T47D (cell line): Measurements from ENCODE around the gene PARVA.
"Not testable (repeated sequence)": the region's sequence is repeated elsewhere in the genome, so short reads cannot be mapped to it uniquely, and the experiment has no call there.

Experiments
- DNase-seq, 2 experiments: peaks; one replicate each; pipeline versions ENCODE4 v3.0.0 to v3.0.0-alpha.2; 2011 to 2012; ENCODE audit warnings: low read depth in 1 of 2, low spot score in 1 of 2
- JUND ChIP-seq: IDR thresholded peaks from 2 replicates; pipeline ENCODE4 v1.6.1; 2012; ENCODE audit warnings: low read depth
- in situ Hi-C: cut with HindIII; loops from 2 replicates; pipeline ENCODE4 v1.10.0; 2016; ENCODE audit warnings: low sequenced_read_pairs, low pct_unique_long_range_greater_than_20kb

PARVA gene

DNA sequence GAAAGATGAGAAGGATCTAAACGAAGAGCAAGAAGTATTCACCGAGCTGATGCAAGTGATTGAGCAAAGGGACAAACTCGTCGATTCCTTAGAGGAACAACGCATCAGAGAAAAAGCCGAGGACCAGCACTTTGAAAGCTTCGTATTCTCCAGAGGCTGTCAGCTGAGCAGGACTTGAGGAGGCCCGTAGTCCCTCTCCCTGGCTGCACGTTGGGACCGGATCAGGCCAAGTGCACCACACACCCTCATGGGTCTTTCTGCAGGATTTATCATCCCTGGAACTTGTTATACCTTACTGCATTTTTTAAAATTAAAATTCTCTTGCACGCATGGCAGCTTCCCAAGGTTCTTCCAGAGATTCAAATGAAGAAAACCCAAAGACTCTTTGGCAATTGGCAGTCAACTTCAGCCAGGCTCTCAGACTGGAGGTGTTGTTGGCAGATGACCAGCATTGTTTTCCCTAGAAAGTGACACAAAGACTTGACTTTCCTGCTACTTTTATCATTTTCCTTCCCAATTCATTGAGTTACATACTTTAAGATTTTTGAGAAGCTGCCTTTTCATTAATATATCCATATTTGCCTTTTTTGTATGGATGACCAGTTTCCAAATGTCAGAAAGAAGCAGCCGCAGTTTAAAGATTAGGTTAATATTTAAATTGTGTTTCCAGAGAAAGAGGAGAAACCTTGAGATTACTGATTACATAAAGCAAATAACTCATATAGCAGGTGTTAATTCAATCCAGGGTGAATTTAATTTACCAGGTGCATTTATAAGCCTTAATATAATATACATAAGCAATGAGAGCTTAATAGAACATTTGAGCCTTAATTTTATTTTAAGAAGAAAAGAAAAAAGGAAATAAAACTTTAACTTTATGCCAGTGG, 18.8 kb upstream of the PARVA start:
- TF ChIP-seq JUND: no peak

DNA sequence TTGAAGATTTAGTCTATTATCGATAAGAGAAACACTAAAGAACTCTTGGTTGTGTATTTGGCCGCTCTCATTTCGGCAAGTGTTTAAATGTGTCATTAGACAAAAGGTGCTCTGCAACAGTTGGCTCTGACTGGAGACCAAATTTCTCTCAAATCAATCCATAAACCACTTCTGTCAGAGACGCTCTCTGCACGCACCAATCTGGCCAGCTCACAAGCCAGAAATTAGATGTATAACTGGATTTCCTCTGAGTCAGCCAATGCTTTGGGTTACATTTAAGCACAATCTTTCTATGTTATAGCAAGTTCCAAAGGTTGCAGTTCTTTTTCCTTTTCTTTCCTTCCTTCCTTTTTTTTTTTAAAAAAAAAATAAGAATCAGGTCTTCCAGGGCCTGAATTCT, 17.6 kb upstream of the PARVA start:
- no peak for TF ChIP-seq JUND
- in situ Hi-C loops: no loop called here
- no peak for DNase-seq

More for the DNA sequence above, 18.8 kb upstream of the PARVA start:
- DNase-seq: no peak
- in situ Hi-C loops: no loop called here

DNA sequence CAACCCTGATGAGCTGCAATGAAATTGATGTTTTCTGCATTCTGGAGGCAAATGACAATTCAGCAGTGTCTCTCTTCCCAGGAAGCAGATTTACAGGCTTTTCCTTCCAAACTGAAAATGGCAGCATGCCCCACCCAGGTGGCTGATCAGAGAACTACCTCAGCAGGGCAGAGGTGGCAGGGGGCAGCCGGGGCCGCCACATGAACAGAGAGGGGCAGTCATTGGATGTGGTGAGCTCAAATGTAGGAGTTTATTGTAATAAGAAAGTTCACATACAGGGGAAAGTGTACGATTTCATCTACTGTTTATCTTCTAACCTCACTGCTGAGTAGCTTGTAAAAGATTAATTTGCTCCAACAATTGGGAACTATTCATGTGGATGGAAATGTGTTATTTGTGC, 15.7 kb upstream of the PARVA start:
- no peak for DNase-seq
- TF ChIP-seq JUND: no peak
- in situ Hi-C loops: no loop called here

DNA sequence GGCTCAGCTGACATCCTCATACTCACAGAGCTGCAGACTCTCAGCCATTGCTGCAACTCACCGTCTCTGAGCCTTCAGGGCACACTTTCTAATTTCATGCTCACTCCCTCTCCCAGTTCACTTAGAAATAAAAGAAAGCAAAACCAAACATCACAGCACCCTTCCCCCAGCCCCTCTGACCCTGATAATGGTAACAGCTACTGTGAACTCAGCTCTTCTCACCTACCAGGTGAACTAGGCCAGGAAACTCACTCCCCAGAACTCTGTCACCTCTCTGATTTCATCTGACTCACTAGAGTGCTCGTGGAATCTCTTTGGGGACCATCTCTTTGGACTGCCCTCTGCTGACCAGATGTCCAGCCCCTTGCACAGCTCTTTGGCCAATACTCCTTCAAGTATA, 14.5 kb upstream of the PARVA start:
- in situ Hi-C loops: no loop called here
- DNase-seq: no peak
- no peak for TF ChIP-seq JUND

DNA sequence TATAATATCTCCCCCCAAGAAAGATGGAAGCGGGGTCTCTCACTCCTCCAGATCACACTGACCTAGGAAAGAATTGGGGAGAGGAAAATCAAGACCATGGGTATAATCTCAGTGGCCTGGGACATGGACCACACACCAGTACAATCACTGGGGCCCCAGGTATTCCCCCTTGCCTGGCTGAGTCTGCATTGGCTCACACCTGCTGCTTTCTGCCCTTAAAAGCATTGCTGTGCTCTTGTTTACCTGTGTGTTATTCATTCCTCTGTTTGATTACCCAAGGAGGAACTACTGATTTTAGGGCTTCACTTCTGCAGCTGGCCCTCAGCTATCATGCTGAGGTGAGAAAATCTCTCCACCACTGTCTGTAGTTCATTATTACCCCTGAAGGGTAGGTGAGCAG, 14.0 kb upstream of the PARVA start:
- in situ Hi-C loops: no loop called here
- DNase-seq: no peak
- no peak for TF ChIP-seq JUND

DNA sequence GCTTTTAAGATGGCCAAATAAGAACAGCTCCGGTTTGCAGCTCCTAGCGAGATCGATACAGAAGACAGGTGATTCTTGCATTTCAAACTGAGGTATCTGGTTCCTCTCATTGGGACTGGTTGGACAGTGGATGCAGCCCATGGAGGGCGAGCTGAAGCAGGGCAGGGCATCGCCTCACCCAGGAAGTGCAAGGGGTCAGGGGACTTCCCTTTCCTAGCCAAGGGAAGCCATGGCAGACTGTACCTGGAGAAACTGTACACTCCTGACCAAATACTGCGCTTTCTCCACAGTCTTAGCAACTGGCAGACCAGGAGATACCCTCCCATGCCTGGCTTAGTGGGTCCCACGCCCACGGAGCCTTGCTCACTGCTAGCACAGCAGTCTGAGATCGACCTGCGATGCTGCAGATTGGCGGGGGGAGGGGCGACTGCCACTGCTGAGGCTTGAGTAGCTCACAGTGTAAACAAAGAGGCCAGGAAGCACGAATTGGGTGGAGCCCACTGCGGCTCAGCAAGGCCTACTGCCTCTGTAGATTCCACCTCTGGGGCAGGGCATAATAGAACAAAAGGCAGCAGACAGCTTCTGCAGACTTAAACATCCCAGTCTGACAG, 11.3 kb upstream of the PARVA start:
- in situ Hi-C loops: not testable (repeated sequence)
- peak in 1 of 2 experiments; percentile 15 for DNase-seq

DNA sequence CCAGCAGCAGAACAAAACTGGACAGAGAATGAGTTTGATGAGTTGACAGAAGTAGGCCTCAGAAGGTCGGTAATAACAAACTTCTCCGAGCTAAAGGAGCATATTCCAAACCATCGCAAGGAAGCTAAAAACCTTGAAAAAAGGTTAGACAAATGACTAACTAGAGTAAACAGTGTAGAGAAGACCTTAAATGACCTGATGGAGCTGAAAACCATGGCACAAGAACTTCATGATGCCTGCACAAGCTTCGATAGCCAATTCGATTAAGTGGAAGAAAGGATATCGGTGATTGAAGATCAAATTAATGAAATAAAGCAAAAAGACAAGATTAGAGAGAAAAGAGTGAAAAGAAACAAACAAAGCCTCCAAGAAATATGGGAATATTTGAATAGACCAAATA, 10.3 kb upstream of the PARVA start:
- in situ Hi-C loops, DNase-seq: not testable (repeated sequence)

DNA sequence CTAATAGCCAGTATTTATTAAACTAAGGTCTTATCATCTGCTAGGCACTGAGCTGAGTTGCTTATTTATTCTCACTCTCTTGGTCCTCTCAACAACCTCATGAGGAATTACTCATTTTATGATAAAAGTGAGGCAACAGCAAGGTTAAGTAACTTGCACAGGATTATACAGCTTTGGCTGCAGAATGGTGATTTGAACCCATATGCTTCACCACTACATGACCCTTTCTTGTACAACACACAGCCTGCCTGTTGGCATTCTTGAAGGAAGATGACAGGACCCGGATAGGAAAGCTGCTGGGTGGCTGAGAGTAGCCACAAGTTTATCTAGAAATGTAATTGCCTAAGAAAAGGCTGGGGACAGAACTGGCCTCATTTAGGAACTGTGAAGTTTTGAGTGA, 5.3 kb upstream of the PARVA start:
- TF ChIP-seq JUND: no peak
- in situ Hi-C loops: no loop called here
- DNase-seq: no peak

DNA sequence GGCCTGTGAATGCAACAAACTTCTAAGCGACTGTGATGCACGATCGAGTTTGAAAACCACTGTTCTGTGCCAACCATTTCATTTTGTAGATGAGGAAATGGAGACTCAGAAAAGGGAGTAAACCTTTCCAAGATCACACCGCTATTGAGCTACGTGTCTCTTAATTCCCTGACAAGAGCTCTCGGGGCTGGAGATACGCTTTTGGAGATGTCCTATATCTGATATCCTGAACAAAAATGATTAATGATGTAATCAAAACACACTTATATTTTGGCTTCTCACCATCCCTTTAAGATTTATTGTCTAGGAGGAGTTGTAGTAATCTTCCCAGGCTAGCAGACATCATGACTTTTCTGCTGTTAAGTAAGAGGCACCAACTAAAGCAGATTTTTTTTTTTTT, 1.7 kb upstream of the PARVA start:
- TF ChIP-seq JUND: no peak
- in situ Hi-C loops: no loop called here
- no peak for DNase-seq

DNA sequence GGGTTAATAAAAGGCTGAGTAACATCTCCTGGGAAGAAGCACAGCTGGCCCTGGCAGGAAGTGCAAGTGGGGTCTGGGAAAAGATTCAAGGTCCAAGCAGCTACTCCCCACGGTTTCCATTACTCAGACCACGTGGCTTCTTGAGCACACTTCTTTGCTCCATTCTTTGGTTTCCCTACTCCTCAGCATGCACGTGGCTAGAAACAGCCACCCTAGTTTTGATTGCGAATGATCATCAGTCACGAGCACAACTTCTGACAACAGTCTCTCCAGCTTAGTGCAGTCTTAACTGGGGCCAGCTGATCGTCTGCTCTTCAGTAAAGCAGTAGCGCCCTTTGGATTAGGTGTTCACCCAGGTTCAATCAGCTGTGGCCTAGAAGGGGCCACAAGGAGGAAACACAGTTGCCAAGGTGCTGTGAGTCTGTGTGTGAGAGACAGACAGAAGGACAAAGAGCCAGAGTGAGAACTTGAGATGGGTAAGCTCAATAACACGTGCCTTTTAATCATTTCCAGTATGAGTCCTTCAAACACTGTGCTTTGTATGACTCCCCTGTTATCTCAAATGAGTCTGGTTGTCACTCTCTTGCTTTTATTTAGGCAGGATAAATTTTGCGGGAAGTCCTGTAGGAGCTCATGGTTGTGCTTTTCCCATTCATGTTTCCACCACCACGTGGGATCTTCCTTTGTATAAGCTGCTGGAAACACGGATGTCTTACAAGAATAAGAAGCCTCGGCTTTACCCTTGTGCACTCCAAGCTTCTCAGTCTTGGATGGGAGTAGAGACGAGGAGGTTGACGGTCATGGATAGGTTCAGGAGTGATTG, 901 bp upstream of the PARVA start:
- no peak for TF ChIP-seq JUND
- no peak for DNase-seq
- in situ Hi-C loops: no loop called here

DNA sequence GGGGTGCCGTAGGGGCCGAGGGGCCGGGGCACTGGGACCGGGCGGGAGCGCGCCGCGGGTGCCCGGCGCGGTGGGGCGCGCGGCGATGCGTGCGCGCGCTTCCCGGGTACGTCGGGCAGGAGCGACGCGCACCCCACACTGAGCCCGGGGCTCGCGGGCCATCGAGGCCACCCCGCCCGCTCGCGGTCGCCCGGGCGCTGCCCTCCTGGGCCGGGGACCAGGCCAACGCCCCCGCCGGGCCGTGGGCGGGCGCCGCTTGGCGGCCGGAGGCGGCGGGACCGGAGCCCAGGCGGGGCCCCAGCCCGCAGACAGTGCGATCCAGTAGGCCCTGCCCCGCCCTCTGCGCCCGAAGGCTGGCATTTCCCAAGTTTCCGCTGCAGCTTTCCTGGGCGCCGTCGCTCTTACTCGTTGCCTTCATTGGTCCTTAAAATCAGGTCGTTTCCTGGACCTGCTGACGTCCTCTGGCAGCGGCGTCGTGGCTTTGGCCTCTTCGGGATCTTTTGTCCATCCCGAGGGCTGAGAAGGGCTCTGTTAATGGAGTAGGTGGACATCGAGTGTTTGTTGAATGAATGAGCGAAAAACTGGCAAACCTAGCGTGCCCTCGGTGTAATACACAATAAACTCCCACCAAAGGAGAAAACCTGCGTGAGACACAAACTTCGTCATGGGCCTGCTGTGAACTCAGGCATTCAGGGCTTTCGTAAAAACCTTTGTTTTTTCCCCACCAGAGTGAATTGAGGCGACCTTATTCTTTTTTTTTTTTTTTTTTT, 638 bp downstream of the PARVA start:
- no peak for TF ChIP-seq JUND
- DNase-seq: peak; percentile 18 to 90

DNA sequence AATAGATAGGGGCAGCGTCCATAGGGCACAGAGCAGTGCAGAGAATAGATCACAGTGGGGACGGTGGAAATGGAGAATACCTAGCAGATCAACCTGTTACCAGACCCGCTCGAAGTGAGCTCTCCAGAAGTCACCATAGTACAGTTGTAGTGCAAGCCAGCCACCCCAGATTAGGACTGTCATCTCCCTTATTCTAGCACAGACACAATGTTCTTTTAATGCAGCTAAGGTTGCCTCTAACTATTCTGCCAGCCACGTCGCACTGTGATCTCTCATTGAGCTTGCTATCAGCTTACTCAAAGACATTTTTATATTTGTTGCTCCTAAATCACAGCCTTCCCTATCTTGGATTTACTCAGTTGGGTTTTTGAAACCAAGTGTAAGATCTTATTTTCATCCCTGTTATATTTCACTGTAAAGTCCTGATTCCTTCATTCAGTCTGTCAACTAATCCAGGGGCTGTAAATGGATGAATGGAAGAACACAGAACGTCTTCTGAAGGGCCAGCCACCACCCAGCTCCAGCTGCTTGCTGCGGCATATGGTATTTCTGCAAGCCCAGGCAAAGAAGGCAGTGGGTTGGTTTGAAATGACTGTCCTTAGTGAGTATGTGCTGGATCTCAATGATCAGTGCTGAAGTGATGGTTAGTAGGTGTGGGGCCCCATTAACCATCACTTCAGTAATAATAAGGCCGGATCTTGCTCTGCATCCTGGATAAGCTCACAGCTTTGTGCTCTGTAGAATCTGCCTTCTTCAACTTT, 3.4 kb downstream of the PARVA start:
- no peak for DNase-seq
- in situ Hi-C loops: no loop called here
- no peak for TF ChIP-seq JUND

More for the DNA sequence above, 638 bp downstream of the PARVA start:
- in situ Hi-C loops: no loop called here
